HepG2 (cell line): Measurements from ENCODE around the gene XCL2. TPM values are rescaled to one million over a fixed set of nuclear protein-coding genes. Genes with fewer than 3 reads are reported as not detected.

Experiments used
- DZIP1 ChIP-seq: sonication (generic); formaldehyde crosslinking; IDR thresholded peaks from 2 replicates; pipeline ENCODE4 v1.5.0; 2020; ENCODE audit warnings: mild to moderate bottlenecking, missing genetic modification reagents
- EHMT2 ChIP-seq: fragments of 200-600 bp; sonication (generic); IDR thresholded peaks from 2 replicates; pipeline ENCODE4 v1.7.0; 2017; ENCODE audit warnings: antibody characterized with exemption, low read depth, low read length, borderline replicate concordance
- NAIF1 ChIP-seq: sonication (generic); formaldehyde crosslinking; IDR thresholded peaks from 2 replicates; pipeline ENCODE4 v1.5.0; 2020; ENCODE audit warnings: mild to moderate bottlenecking, missing genetic modification reagents, borderline replicate concordance
- NFRKB ChIP-seq: fragments of 450-650 bp; IDR thresholded peaks from 2 replicates; pipeline ENCODE4 v1.6.1; 2017
- RAD51 ChIP-seq: fragments of 450-650 bp; IDR thresholded peaks from 2 replicates; pipeline ENCODE4 v1.6.1; 2016; ENCODE audit warnings: borderline replicate concordance
- STAT6 ChIP-seq: sonication (generic); formaldehyde crosslinking; IDR thresholded peaks from 2 replicates; pipeline ENCODE4 v1.4.0; 2020; ENCODE audit warnings: missing genetic modification reagents, mild to moderate bottlenecking, borderline replicate concordance
- TRIM24 ChIP-seq: sonication (generic); formaldehyde crosslinking; IDR thresholded peaks from 2 replicates; pipeline ENCODE4 v1.8.0; 2022; ENCODE audit warnings: mild to moderate bottlenecking, missing genetic modification reagents
- ZNF234 ChIP-seq: sonication (generic); formaldehyde crosslinking; conservative IDR thresholded peaks from 2 replicates; pipeline ENCODE4 v1.5.1; 2020; ENCODE audit warnings: mild to moderate bottlenecking, missing genetic modification reagents
- ZNF33A ChIP-seq: sonication (generic); formaldehyde crosslinking; IDR thresholded peaks from 2 replicates; pipeline ENCODE4 v1.5.1; 2020; ENCODE audit warnings: missing genetic modification reagents, mild to moderate bottlenecking, moderate library complexity, borderline replicate concordance
- ZNF460 ChIP-seq: sonication (generic); formaldehyde crosslinking; IDR thresholded peaks from 2 replicates; pipeline ENCODE4 v1.5.1; 2020; ENCODE audit warnings: missing genetic modification reagents, mild to moderate bottlenecking, borderline replicate concordance
- ZNF670 ChIP-seq: sonication (generic); formaldehyde crosslinking; IDR thresholded peaks from 2 replicates; pipeline ENCODE4 v1.8.0; 2022; ENCODE audit warnings: mild to moderate bottlenecking, missing genetic modification reagents, borderline replicate concordance
- ZNF770 ChIP-seq: sonication (generic); formaldehyde crosslinking; IDR thresholded peaks from 2 replicates; pipeline ENCODE4 v1.5.0; 2020; ENCODE audit warnings: mild to moderate bottlenecking, missing genetic modification reagents
- ZNF781 ChIP-seq: sonication (generic); formaldehyde crosslinking; IDR thresholded peaks from 2 replicates; pipeline ENCODE4 v1.5.1; 2020; ENCODE audit warnings: borderline replicate concordance, mild to moderate bottlenecking, missing genetic modification reagents; ENCODE audit errors: not compliant biosample characterization
- polyA plus RNA-seq, 8 experiments: library from polyadenylated mRNA; depleted of rRNA in 3 of 8; stranded (reverse) in 7 of 8; unstranded in 1 of 8; fragments of >200 nt; fragmentation: Illumina TruSeq in 4 of 8; extraction: Trizol in 4 of 8; gene quantifications; 2 replicates each; pipeline versions ENCODE4 v1.2.1 to v1.2.3, GENCODE V29; 2011 to 2016; ENCODE audit warnings: low read depth in 4 of 8, missing spikeins in 1 of 8, mixed read lengths in 1 of 8; ENCODE audit not compliant: insufficient read depth in 1 of 8
- total RNA-seq, 5 experiments: library from RNA; depleted of rRNA; stranded (reverse); fragments of >200 nt; fragmentation: Illumina TruSeq; extraction: Trizol; gene quantifications; 2 replicates each; pipeline ENCODE4 v1.2.3, GENCODE V29; 2016; ENCODE audit warnings: low read depth in 1 of 5
- TF ChIP-seq, protein P1 (sequence below): sonication (generic); formaldehyde crosslinking; IDR thresholded peaks from 2 replicates; pipeline ENCODE4 v1.4.0; 2020; ENCODE audit warnings: missing genetic modification reagents
- TF ChIP-seq, protein P2 (sequence below): sonication (generic); formaldehyde crosslinking; IDR thresholded peaks from 2 replicates; pipeline ENCODE4 v1.4.0; 2020; ENCODE audit warnings: missing genetic modification reagents

XCL2 gene
- total and polyA plus RNA-seq, 2 of the 13 experiments (the other 11 are each of a cell fraction or from before 2014, with no cell fraction given), result 0.50 TPM; not detected in 1

DNA sequence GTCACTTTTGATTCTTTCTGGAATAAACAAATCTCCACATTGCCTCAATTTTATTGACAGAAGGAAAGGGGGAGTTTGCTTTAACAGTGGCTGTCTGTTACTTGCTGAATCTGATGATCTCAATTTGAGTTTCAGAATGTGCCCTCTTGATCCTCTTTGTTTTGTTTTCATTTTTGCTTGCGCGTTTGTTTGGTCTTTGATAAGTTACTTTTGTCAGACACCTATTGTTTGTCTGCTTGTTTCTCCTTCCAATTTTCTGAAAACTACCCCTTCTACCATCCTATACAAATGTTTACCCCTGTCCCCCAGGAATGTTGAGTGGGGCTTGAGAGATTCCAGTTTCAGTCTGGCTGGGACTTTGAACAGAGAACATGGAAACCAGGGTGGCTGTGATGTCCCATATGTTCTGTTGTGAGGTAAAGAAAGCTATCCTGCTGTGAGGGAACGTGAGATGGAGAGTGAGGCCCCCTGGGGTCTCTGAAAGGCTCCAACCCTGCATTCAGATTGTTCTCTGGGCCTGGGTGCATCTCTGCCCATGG lies 11.8 kb upstream of the XCL2 start (continued):
- TF ChIP-seq, protein P1, sequence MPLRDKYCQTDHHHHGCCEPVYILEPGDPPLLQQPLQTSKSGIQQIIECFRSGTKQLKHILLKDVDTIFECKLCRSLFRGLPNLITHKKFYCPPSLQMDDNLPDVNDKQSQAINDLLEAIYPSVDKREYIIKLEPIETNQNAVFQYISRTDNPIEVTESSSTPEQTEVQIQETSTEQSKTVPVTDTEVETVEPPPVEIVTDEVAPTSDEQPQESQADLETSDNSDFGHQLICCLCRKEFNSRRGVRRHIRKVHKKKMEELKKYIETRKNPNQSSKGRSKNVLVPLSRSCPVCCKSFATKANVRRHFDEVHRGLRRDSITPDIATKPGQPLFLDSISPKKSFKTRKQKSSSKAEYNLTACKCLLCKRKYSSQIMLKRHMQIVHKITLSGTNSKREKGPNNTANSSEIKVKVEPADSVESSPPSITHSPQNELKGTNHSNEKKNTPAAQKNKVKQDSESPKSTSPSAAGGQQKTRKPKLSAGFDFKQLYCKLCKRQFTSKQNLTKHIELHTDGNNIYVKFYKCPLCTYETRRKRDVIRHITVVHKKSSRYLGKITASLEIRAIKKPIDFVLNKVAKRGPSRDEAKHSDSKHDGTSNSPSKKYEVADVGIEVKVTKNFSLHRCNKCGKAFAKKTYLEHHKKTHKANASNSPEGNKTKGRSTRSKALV (CRISPR knock-in tag), result no peak
- TF ChIP-seq ZNF33A (CRISPR knock-in tag), result no peak
- TF ChIP-seq RAD51, result no peak
- TF ChIP-seq, protein P2, sequence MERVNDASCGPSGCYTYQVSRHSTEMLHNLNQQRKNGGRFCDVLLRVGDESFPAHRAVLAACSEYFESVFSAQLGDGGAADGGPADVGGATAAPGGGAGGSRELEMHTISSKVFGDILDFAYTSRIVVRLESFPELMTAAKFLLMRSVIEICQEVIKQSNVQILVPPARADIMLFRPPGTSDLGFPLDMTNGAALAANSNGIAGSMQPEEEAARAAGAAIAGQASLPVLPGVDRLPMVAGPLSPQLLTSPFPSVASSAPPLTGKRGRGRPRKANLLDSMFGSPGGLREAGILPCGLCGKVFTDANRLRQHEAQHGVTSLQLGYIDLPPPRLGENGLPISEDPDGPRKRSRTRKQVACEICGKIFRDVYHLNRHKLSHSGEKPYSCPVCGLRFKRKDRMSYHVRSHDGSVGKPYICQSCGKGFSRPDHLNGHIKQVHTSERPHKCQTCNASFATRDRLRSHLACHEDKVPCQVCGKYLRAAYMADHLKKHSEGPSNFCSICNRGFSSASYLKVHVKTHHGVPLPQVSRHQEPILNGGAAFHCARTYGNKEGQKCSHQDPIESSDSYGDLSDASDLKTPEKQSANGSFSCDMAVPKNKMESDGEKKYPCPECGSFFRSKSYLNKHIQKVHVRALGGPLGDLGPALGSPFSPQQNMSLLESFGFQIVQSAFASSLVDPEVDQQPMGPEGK (CRISPR knock-in tag), result peak; percentile 61; the same call in 1 of the 2 replicates
- no peak for TF ChIP-seq NFRKB
- peak; percentile 64; the same call in 1 of the 2 replicates for TF ChIP-seq EHMT2
- TF ChIP-seq STAT6 (CRISPR knock-in tag), result no peak
- TF ChIP-seq TRIM24 (CRISPR knock-in tag), result no peak
- no peak for TF ChIP-seq ZNF460 (CRISPR knock-in tag)
- no peak for TF ChIP-seq ZNF670 (CRISPR knock-in tag)
- no peak for TF ChIP-seq ZNF770 (CRISPR knock-in tag)
- TF ChIP-seq NAIF1 (CRISPR knock-in tag), result no peak
- no peak for TF ChIP-seq DZIP1 (CRISPR knock-in tag)
- TF ChIP-seq ZNF781, result no peak
- no peak for TF ChIP-seq ZNF234 (CRISPR knock-in tag)
